DND-41 (cell line): ENCODE measurements around the gene ITFG1.
"Not testable (repeated sequence)": the region's sequence is repeated elsewhere in the genome, so short reads cannot be mapped to it uniquely, and the experiment has no call there.

Experiments used
- ATAC-seq: fragments of 200-7000 bp; cut with Tn5 transposase; 3 replicates; pipeline ENCODE4 v1.9.1; 2021; ENCODE audit warnings: low read depth; ENCODE audit not compliant: insufficient read depth
- DNase-seq: peaks from one replicate; pipeline ENCODE4 v3.0.0-alpha.2; 2020
- H2AFZ ChIP-seq: 2 replicates; pipeline ENCODE4 v1.6.0; 2012; ENCODE audit warnings: low read depth, low read length
- H3K27ac ChIP-seq: 2 replicates; pipeline ENCODE4 v1.5.1; 2012; ENCODE audit warnings: low read length, inconsistent platforms
- H3K27me3 ChIP-seq: fragments of 200-600 bp; sonication (generic); 2 replicates; pipeline ENCODE4 v1.6.0; 2012; ENCODE audit warnings: low read length, mild to moderate bottlenecking, inconsistent platforms; ENCODE audit not compliant: insufficient read depth, poor library complexity
- H3K36me3 ChIP-seq: 2 replicates; pipeline ENCODE4 v1.5.1; 2012; ENCODE audit warnings: low read length, inconsistent platforms; ENCODE audit not compliant: insufficient read depth
- H3K4me1 ChIP-seq: 2 replicates; pipeline ENCODE4 v1.5.1; 2012; ENCODE audit warnings: mild to moderate bottlenecking, low read length; ENCODE audit not compliant: insufficient read depth
- H3K4me2 ChIP-seq: 2 replicates; pipeline ENCODE4 v1.6.0; 2012; ENCODE audit warnings: mild to moderate bottlenecking, moderate library complexity, low read length, inconsistent platforms; ENCODE audit not compliant: insufficient read depth
- H3K4me3 ChIP-seq, 2 experiments: fragments of 200-600 bp in 1 of 2; shearing (Covaris generic) in 1 of 2; 2 replicates each; pipeline ENCODE4 v1.5.1; 2012 to 2016; ENCODE audit warnings: inconsistent platforms in 2 of 2, low read length in 2 of 2, mild to moderate bottlenecking in 2 of 2, low read depth in 1 of 2, moderate library complexity in 1 of 2
- H3K79me2 ChIP-seq: 2 replicates; pipeline ENCODE4 v1.6.0; 2012; ENCODE audit warnings: low read length, inconsistent platforms; ENCODE audit not compliant: insufficient read depth
- H3K9ac ChIP-seq: 2 replicates; pipeline ENCODE4 v1.6.0; 2012; ENCODE audit warnings: low read depth, mild to moderate bottlenecking, inconsistent platforms, low read length, moderate library complexity
- H3K9me3 ChIP-seq: 2 replicates; pipeline ENCODE4 v1.5.1; 2012; ENCODE audit warnings: low read length, moderate library complexity, mild to moderate bottlenecking, inconsistent platforms; ENCODE audit not compliant: insufficient read depth, severe bottlenecking
- H4K20me1 ChIP-seq: 2 replicates; pipeline ENCODE4 v1.6.0; 2012; ENCODE audit warnings: low read length; ENCODE audit not compliant: insufficient read depth
- EZH2 ChIP-seq: IDR thresholded peaks from 3 replicates; pipeline ENCODE4 v1.6.1; 2012; ENCODE audit warnings: borderline replicate concordance, low read depth, mild to moderate bottlenecking, moderate library complexity, low read length, inconsistent platforms; ENCODE audit not compliant: severe bottlenecking
- TF ChIP-seq, protein P1 (sequence below): IDR thresholded peaks from 2 replicates; pipeline ENCODE4 v1.5.1; 2012; ENCODE audit warnings: borderline replicate concordance, low read length, moderate library complexity, mild to moderate bottlenecking; ENCODE audit not compliant: poor library complexity, severe bottlenecking; ENCODE audit errors: extremely low read depth

The ITFG1 gene

DNA sequence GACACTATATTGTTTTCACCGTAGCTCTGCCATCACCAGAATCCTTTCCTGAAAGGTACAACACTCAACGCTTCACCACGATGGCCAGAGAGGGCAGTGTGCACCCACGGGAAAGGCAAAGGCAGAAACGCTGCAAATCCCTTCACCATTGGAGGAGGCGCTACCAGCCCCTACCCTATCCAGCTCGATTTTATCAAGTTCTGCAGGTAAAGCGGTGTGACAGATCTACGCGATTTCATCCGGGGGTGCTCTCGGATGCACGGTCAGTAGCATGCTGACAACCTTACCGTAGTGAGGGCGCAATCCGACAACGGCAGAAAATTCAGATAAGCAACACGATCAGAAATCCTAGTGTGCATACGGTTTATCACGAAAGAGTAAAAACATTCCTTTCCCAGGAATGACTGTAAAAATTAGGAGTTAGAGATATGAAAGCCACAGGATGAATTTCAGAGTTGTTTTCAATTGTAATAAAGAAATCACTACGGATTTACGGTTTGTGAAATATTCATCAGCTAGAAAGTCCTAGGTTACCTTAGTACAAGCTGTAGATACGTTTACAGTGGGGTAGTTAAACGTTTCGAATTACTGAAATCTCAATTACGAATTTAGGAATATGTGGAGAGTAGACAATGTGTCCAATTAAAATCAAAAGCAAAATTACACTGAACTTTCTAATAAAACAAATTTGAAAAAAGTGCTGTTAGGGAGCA is 318.9 kb downstream of the ITFG1 start:
- Histone ChIP-seq H3K79me2 (no peaks in the 10 kb centered on the region), H3K27ac (no peak overlapping the region), H3K4me2 (0 out of 2 replicates have a peak overlapping the region, but pooled peaks have one; percentile 23), H2AFZ (no peak overlapping the region), H3K4me3 (no peak overlapping the region), H3K9ac (no peak overlapping the region), H3K9me3 (no peaks in the 10 kb centered on the region), H3K4me1 (no peaks in the 10 kb centered on the region), H3K36me3 (no peaks in the 10 kb centered on the region), H3K27me3 (no peaks in the 10 kb centered on the region), H4K20me1 (no peaks in the 10 kb centered on the region)
- DNase-seq = peak; percentile 65
- TF ChIP-seq, protein P1, sequence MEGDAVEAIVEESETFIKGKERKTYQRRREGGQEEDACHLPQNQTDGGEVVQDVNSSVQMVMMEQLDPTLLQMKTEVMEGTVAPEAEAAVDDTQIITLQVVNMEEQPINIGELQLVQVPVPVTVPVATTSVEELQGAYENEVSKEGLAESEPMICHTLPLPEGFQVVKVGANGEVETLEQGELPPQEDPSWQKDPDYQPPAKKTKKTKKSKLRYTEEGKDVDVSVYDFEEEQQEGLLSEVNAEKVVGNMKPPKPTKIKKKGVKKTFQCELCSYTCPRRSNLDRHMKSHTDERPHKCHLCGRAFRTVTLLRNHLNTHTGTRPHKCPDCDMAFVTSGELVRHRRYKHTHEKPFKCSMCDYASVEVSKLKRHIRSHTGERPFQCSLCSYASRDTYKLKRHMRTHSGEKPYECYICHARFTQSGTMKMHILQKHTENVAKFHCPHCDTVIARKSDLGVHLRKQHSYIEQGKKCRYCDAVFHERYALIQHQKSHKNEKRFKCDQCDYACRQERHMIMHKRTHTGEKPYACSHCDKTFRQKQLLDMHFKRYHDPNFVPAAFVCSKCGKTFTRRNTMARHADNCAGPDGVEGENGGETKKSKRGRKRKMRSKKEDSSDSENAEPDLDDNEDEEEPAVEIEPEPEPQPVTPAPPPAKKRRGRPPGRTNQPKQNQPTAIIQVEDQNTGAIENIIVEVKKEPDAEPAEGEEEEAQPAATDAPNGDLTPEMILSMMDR = peak; percentile 89
- TF ChIP-seq EZH2 = no peak
- peak; percentile 89 for ATAC-seq

DNA sequence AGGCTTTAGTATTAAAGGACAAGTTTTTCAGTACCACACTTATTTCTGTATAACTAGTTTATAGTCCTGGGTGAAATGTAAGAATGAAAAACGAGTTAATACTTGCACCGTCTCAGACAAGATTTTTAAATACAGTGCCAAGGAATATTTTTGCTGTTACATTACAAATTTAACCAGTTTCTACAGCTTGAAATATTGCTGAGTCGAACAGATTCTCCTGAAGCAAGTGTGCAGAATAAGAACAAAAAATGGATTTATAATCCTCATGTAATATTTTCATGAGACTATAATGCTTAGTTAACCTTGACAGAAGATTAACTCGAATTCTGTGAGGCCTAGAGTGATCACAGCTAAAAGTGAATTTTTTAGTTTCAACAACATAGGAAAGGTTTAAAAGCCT is 320.2 kb downstream of the ITFG1 start:
- no peaks in the 10 kb centered on the region for H3K27me3 ChIP-seq
- H3K4me3 ChIP-seq = no peak overlapping the region
- no peak for TF ChIP-seq EZH2
- no peak overlapping the region for H3K27ac ChIP-seq
- H3K36me3 ChIP-seq = no peaks in the 10 kb centered on the region
- H3K4me1 ChIP-seq = no peaks in the 10 kb centered on the region
- no peak overlapping the region for H2AFZ ChIP-seq
- H3K79me2 ChIP-seq = no peaks in the 10 kb centered on the region
- no peak for ATAC-seq
- H3K9ac ChIP-seq = no peak overlapping the region
- no peaks in the 10 kb centered on the region for H4K20me1 ChIP-seq
- DNase-seq = no peak
- no peaks in the 10 kb centered on the region for H3K9me3 ChIP-seq
- H3K4me2 ChIP-seq = no peak overlapping the region

- ATAC-seq = no peak
- H3K79me2 ChIP-seq = no peaks in the 10 kb centered on the region
These were observed 321.2 kb downstream of the ITFG1 start for GRCh38 chr16:47139561-47140185.

GRCh38 chr16:47137925-47138324 is 322.9 kb downstream of the ITFG1 start:
- H3K27me3 ChIP-seq, H2AFZ ChIP-seq, DNase-seq, H3K27ac ChIP-seq, ATAC-seq, H3K79me2 ChIP-seq, H3K9me3 ChIP-seq, H3K36me3 ChIP-seq, H4K20me1 ChIP-seq, H3K4me3 ChIP-seq, H3K4me1 ChIP-seq, H3K9ac ChIP-seq, H3K4me2 ChIP-seq: not testable (repeated sequence)

More at GRCh38 chr16:47139561-47140185, 321.2 kb downstream of the ITFG1 start:
- no peaks in the 10 kb centered on the region for H4K20me1 ChIP-seq
- no peaks in the 10 kb centered on the region for H3K4me1 ChIP-seq
- H3K9ac ChIP-seq = no peak overlapping the region
- TF ChIP-seq, protein P1 = no peak
- no peak for TF ChIP-seq EZH2
- H3K36me3 ChIP-seq = no peaks in the 10 kb centered on the region
- no peak overlapping the region for H3K4me2 ChIP-seq
- no peak overlapping the region for H3K27ac ChIP-seq
- no peak overlapping the region for H3K4me3 ChIP-seq
- no peak overlapping the region for H2AFZ ChIP-seq
- DNase-seq = no peak
- no peaks in the 10 kb centered on the region for H3K27me3 ChIP-seq
- H3K9me3 ChIP-seq = no peaks in the 10 kb centered on the region
